Astrocyte of the hippocampus (primary cell): ENCODE data around the gene GLA.

Experiments used
- DNase-seq: peaks from one replicate; pipeline ENCODE4 v3.0.0; 2011; ENCODE audit warnings: low read depth, low spot score

GLA gene

GRCh38 chrX:101357166-101357795, 50.4 kb downstream of the GLA start:
- DNase-seq, result no peak

- DNase-seq, result no peak
These were observed 58.5 kb downstream of the GLA start for GRCh38 chrX:101349193-101349562.

GRCh38 chrX:101348452-101349192, 59.1 kb downstream of the GLA start, which contains the start of gene TIMM8A:
TIMM8A (minus strand) TSS chrX:101348742; CDS start chrX:101348664, 78 bp downstream.
- peak; percentile 83 for DNase-seq

GRCh38 chrX:101347859-101348451, 59.8 kb downstream of the GLA start:
- DNase-seq, result peak; percentile 18
